Aorta (tissue), 5 donors: ENCODE data around the gene KCNMA1. TPM values are rescaled to one million over a fixed set of nuclear protein-coding genes. Genes with fewer than 3 reads are reported as not detected.

ENCODE experiments used
- ATAC-seq: fragments of 200-7000 bp; cut with Tn5 transposase; one replicate; pipeline ENCODE4 v1.9.1; 2022; ENCODE audit warnings: moderate library complexity; ENCODE audit not compliant: low FRiP score
- DNase-seq, 2 donors: peaks; one replicate each; pipeline ENCODE4 v3.0.0-alpha.2; 2020
- H3K27ac ChIP-seq, 2 donors: one replicate each; pipeline ENCODE4 v1.5.1; 2013; ENCODE audit warnings: low read length in 2 of 2, mild to moderate bottlenecking in 2 of 2, moderate library complexity in 2 of 2, control low read depth in 1 of 2, inconsistent platforms in 1 of 2, low read depth in 1 of 2
- H3K27me3 ChIP-seq, 2 donors: one replicate each; pipeline ENCODE4 v1.6.1; 2013; ENCODE audit warnings: control low read depth in 1 of 2, low read length in 1 of 2, mild to moderate bottlenecking in 1 of 2, moderate library complexity in 1 of 2; ENCODE audit not compliant: insufficient read depth in 2 of 2, control insufficient read depth in 1 of 2
- H3K36me3 ChIP-seq, 2 donors: one replicate each; pipeline ENCODE4 v1.6.1; 2013; ENCODE audit warnings: control low read depth in 1 of 2, low read length in 1 of 2, mild to moderate bottlenecking in 1 of 2; ENCODE audit not compliant: insufficient read depth in 2 of 2, control insufficient read depth in 1 of 2
- H3K4me1 ChIP-seq, 2 donors: one replicate each; pipeline ENCODE4 v1.6.1; 2013; ENCODE audit warnings: low read length in 2 of 2, control low read depth in 1 of 2, mild to moderate bottlenecking in 1 of 2, moderate library complexity in 1 of 2; ENCODE audit not compliant: insufficient read depth in 2 of 2, control insufficient read depth in 1 of 2
- H3K4me3 ChIP-seq, 2 donors: one replicate each; pipeline ENCODE4 v1.5.1; 2013; ENCODE audit warnings: low read length in 2 of 2, control low read depth in 1 of 2, mild to moderate bottlenecking in 1 of 2
- H3K9me3 ChIP-seq: one replicate; pipeline ENCODE4 v1.6.1; 2013; ENCODE audit warnings: mild to moderate bottlenecking, low read length; ENCODE audit not compliant: control insufficient read depth
- WGBS, 2 donors: extraction: QIAGEN DNeasy Blood & Tissue Kit; methylation state at CpG; one replicate each; pipeline ENCODE4 v1.1.7; 2013; 5-methylcytosine and 5-hydroxymethylcytosine counted together
- intact Hi-C, 2 donors: fragments of 100-400 bp; cut with DNase I; formaldehyde crosslinking; loops; one replicate each; pipeline versions ENCODE4 v1.14.2 to v1.15.0; 2022
- polyA plus RNA-seq, 2 donors: library from polyadenylated mRNA; stranded (reverse); fragments of 200-250 nt; gene quantifications; one replicate each; pipeline ENCODE4 v1.2.3, GENCODE V29; 2013
- total RNA-seq, 2 donors: library from RNA; stranded (reverse); fragmentation: NEBNext Ultra II Directional; extraction: Animal tissue kit (Norgen Biotek cat#: 25700); gene quantifications; one replicate each; pipeline ENCODE4 v1.2.1, GENCODE V29; 2021
- donor health status: healthy with polysubstance abuse.
- donor health status: Bipolar disorder and iron deficiency.
- donor health status: DM: no; HTN: no; CAD: no.
- donor health status: DM: no; HTN: no; CAD: no.
- donor health status: DM: yes; HTN: yes; CAD: no.

KCNMA1 gene
- total and polyA plus RNA-seq, 4 donors, result 36.8 to 163 (median 125) TPM

DNA sequence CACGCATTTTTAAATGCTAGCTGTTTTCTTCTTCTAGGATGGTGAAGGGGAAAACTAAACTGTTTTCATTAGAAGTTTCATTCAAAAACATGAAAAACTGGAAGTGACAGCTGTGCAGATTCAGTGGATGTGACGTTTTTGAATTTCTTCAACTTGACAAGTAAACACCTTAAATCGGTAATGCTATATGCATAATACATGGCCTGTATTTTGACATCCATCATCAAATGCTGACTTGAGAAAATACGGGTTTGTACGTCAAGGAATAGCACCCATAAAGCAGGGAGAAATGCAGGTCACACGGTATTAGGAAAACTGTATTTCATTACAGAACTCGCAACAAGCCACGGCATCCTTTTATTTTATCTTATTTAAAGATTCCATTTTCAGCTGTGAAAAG is 720.5 kb downstream of the KCNMA1 start:
- H3K36me3 ChIP-seq, result peaks cover 0 to 7% of the 10 kb centered on the region in 2 donors
- 93% methylated on average over 8 of the region's 8 CpGs for WGBS, 2 donors
- peaks cover 2 to 4% of the 10 kb centered on the region in 2 donors for H3K4me1 ChIP-seq
- H3K4me3 ChIP-seq, result no peak overlapping the region
- intact Hi-C loops, result no loop called here
- no peaks in the 10 kb centered on the region for H3K27me3 ChIP-seq
- H3K9me3 ChIP-seq, result no peaks in the 10 kb centered on the region
- ATAC-seq (no peak), DNase-seq (no peak)
- H3K27ac ChIP-seq, result no peak overlapping the region

DNA sequence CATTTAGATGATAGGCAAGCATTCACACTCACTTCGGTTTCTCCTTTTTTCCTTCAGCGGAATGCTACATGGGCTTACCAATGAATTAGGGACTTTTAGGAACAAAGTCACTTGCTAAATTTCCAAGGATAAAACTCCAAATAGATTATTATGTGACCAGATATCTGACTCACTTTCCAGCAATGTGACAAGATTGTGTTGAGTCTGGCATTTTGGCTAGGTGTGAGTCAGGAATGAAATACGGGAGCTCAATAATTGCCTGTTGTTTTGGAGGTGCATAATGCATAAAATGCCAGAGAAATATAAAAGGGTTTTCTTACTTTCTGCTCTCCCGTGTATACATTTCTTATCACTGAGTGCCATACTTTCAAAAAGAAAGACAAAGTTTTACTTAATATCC is 721.1 kb downstream of the KCNMA1 start:
- no peak for DNase-seq
- 89 to 92% methylated on average over 4 of the region's 4 CpGs for WGBS, 2 donors
- no peak for ATAC-seq
- Histone ChIP-seq H3K4me3 (no peak overlapping the region), H3K27me3 (no peaks in the 10 kb centered on the region), H3K4me1 (peaks cover 2 to 4% of the 10 kb centered on the region in 2 donors), H3K9me3 (no peaks in the 10 kb centered on the region), H3K36me3 (peaks cover 0 to 7% of the 10 kb centered on the region in 2 donors), H3K27ac (no peak overlapping the region)
- intact Hi-C loops, result no loop called here

DNA sequence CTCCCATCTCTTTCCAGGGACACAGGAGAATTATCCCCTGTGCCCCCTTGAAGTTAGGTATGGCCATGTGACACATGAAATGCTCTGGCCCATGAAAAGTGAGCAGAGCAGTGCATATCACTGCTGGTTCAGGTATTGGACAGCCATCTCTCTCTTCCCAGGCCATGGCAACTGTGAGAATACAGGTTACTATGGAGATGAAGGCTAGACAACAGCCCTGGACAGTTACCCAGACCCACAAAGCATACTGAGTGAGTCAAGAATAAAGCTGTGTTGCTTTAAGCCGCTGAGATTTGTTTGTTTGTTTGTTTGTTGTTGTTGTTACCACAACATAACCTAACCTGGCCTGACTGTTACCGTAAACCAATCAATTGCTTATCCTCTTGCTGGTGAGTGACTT is 722.3 kb downstream of the KCNMA1 start:
- Histone ChIP-seq H3K27ac (no peak overlapping the region), H3K4me1 (peaks cover 2 to 4% of the 10 kb centered on the region in 2 donors), H3K9me3 (no peaks in the 10 kb centered on the region), H3K4me3 (no peak overlapping the region), H3K36me3 (peaks cover 0 to 7% of the 10 kb centered on the region in 2 donors), H3K27me3 (no peaks in the 10 kb centered on the region)
- 74 to 89% methylated on average over 2 of the region's 2 CpGs for WGBS, 2 donors
- intact Hi-C loops, result no loop called here
- ATAC-seq (no peak), DNase-seq (no peak)

DNA sequence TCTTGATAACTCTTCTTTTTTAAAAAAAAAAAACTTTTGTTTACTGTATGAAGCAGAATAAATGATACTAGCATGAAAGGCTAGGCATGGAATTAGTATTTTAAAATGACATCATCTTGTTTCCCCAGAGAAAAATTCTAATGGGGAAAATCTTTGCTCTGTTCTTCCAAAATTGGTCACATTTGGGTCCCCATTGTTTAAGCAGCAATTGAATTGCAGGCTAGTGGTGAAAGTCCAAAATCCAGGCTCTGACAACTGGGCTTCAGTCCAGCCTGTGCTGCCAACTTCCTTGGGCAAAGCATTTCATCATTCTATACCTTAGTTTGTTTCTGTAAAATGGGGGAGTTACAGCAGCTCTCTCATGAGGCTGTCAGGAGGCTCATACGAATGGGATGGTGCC is 726.4 kb downstream of the KCNMA1 start:
- ATAC-seq (no peak), DNase-seq (no peak)
- no peaks in the 10 kb centered on the region for H3K4me1 ChIP-seq
- H3K27me3 ChIP-seq, result no peaks in the 10 kb centered on the region
- no peak overlapping the region for H3K4me3 ChIP-seq
- intact Hi-C loops, result no loop called here
- peaks cover 6 to 7% of the 10 kb centered on the region in 2 donors for H3K36me3 ChIP-seq
- WGBS, 2 donors, result 8 to 24% methylated on average over 1 of the region's 1 CpG
- H3K27ac ChIP-seq, result no peak overlapping the region
- no peaks in the 10 kb centered on the region for H3K9me3 ChIP-seq

DNA sequence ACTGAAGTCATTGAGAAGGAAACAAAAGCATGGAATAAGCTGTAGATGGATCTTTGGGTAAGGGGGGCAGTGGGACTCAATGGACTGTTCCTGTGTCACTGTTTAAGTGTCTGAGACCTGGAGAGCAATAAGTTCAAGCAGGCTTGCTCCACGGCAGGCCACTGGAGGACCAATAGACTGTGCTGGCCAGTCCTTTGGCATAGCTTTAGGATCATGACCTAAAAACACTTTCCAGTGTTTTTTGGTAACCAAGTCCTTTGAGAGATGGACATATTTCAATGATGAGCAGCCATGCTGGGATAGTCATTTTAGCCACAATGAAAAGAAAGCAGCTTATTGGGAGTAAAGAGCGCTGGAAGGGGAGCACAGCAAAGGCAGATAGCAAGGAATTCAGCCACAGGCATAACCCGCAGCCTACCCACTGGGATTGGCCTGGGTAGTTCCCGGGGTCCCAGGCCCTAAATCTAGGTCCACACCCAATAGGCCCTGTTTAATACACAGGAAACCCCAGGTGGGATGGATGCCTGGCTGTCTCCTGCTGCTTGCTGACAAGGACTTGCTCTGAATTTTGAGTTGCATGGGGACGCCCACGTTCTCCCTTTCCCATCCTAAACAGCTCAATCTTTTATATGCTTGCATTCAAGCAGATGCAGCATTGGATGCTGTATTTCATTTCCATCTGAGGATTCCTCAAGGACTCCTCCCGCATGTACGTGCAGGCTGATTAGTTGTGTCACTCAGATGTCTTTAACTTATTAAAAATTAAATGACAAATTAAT is 727.2 kb downstream of the KCNMA1 start:
- Histone ChIP-seq H3K4me3 (no peak overlapping the region), H3K27me3 (no peaks in the 10 kb centered on the region), H3K36me3 (peaks cover 6 to 9% of the 10 kb centered on the region in 2 donors), H3K27ac (no peak overlapping the region), H3K4me1 (no peaks in the 10 kb centered on the region), H3K9me3 (no peaks in the 10 kb centered on the region)
- ATAC-seq (no peak), DNase-seq (no peak)
- whole genome bisulfite sequencing, 2 donors, result 96 to 97% methylated on average over 8 of the region's 8 CpGs
- intact Hi-C loops, result no loop called here

DNA sequence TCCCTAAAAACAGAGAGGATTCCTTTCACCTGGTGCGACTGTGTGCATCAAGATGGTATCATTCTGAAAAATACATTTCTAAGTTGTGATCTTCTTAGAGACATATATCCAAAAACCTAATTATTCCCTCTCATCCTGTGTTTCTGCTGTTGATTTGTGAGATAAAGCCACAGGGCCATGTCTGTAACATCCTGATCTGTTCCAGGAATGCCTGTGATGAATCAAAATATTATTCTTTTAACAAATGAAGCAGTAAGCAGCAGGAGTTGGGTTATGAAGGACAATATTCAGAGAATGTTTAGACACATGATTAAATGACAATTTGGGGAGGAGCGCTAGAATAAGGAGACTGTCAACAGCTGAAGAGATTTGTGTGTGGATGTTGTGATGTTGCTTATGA is 731.4 kb downstream of the KCNMA1 start:
- no peaks in the 10 kb centered on the region for H3K9me3 ChIP-seq
- ATAC-seq, result no peak
- no peak for DNase-seq
- H3K4me1 ChIP-seq, result no peaks in the 10 kb centered on the region
- 96 to 98% methylated on average over 2 of the region's 2 CpGs for WGBS, 2 donors
- H3K36me3 ChIP-seq, result peaks cover 3 to 6% of the 10 kb centered on the region in 2 donors
- H3K4me3 ChIP-seq, result no peak overlapping the region
- H3K27me3 ChIP-seq, result no peaks in the 10 kb centered on the region
- H3K27ac ChIP-seq, result no peak overlapping the region
- intact Hi-C loops, result no loop called here

DNA sequence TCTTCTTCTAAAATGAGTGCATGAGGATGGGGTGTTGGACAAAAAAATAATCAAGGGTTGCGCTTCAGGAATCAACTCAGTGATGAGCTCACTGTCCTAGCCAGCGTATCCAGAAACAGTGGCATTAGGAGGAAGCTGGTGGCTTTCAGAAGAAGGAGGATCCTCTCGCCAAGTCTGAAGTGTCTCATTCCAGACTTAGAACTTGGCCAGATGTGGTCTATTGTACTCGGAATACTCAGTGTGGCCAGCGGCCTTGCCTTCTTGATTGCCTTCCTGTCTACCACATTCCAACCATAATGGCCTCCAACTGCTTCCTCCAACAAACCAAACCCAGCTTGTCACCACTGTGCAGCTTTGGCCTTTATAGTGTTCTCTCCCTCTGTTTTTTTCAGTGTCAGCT is 732.4 kb downstream of the KCNMA1 start:
- intact Hi-C loops, result no loop called here
- 65 to 75% methylated on average over 5 of the region's 5 CpGs for WGBS, 2 donors
- no peak for ATAC-seq

DNA sequence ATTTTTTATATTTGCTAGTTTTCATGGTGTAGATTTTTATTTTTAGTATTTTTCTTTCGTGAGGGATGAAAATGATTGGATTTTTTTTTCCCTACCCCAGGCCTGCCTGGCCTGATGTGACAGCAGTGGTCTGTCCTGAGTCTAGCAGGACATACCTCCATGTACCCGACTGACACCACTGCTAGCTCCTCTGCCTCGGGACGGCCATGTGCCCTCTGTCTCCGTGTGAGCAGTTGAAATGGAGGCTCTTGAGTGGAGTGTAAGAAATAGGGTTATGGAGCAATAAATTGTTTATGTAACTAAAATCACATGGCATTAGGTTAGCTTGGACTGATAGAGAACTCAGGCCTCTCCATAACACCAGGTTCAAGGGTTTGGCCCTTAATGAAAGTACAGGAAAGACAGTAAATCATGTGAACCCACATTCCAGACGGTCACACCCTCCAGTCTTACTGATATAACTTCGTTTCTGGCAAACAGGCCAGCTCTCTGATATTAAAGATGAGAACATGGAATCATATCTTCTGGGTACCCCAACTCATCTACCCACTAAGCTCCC is 734.1 kb downstream of the KCNMA1 start:
- ATAC-seq (no peak), DNase-seq (no peak)
- no peaks in the 10 kb centered on the region for H3K27me3 ChIP-seq
- H3K36me3 ChIP-seq, result peaks cover 0 to 3% of the 10 kb centered on the region in 2 donors
- H3K4me3 ChIP-seq, result no peak overlapping the region
- H3K4me1 ChIP-seq, result no peaks in the 10 kb centered on the region
- no peak overlapping the region for H3K27ac ChIP-seq
- H3K9me3 ChIP-seq, result no peaks in the 10 kb centered on the region
- intact Hi-C loops, result no loop called here
- 78 to 81% methylated on average over 7 of the region's 7 CpGs for WGBS, 2 donors

More for the DNA sequence above, 732.4 kb downstream of the KCNMA1 start:
- Histone ChIP-seq H3K4me1 (no peaks in the 10 kb centered on the region), H3K4me3 (no peak overlapping the region), H3K27ac (no peak overlapping the region), H3K9me3 (no peaks in the 10 kb centered on the region), H3K36me3 (peaks cover 3 to 6% of the 10 kb centered on the region in 2 donors), H3K27me3 (no peaks in the 10 kb centered on the region)
- DNase-seq, result no peak

DNA sequence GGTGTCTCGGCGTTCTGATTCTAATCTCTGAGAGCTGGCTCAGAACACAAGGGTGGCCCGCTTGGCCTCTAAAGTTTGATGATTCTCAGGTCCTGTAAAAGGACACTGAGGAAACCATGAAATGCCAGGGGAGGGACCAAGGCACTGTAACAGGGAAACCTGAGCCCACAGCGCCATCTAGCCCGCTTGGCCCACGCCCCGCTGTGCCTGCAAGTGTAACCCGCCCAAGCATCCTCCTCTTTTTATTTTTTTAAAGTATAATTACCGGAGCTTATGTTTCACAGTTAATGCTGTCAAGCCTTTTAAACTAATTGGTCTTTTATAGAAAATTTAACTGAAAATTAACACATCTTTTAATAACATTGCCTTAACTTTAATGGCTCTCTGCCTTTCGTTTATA is 734.7 kb downstream of the KCNMA1 start:
- ATAC-seq, result no peak
- WGBS, 2 donors, result 79 to 83% methylated on average over 10 of the region's 10 CpGs
- no peaks in the 10 kb centered on the region for H3K27me3 ChIP-seq
- no peak overlapping the region for H3K4me3 ChIP-seq
- intact Hi-C loops, result no loop called here
- H3K4me1 ChIP-seq, result no peaks in the 10 kb centered on the region
- H3K36me3 ChIP-seq, result peaks cover 0 to 3% of the 10 kb centered on the region in 2 donors
- DNase-seq, result peak; percentile 49 to 82
- no peaks in the 10 kb centered on the region for H3K9me3 ChIP-seq
- no peak overlapping the region for H3K27ac ChIP-seq
